Mesenchymal stem cell (in vitro differentiated cells and primary cell): ENCODE results near the gene CHMP6.
A peak's percentile ranks its signal among the peaks of the same experiment; 100 is the strongest.

Experiments used
- DNase-seq: peaks from one replicate; pipeline ENCODE4 v3.0.0-alpha.2; 2013
- H2AFZ ChIP-seq: one replicate; pipeline ENCODE4 v1.6.1; 2013; ENCODE audit warnings: low read depth, mild to moderate bottlenecking, control low read depth, inconsistent platforms, low read length, moderate library complexity
- H2AK5ac ChIP-seq: 2 replicates; pipeline ENCODE4 v1.6.1; 2013; ENCODE audit warnings: low read length, moderate library complexity, mild to moderate bottlenecking, inconsistent platforms; ENCODE audit not compliant: severe bottlenecking
- H2BK120ac ChIP-seq: one replicate; pipeline ENCODE4 v1.6.1; 2013; ENCODE audit warnings: low read depth, mild to moderate bottlenecking, inconsistent platforms, low read length, moderate library complexity
- H2BK12ac ChIP-seq, 2 experiments: one replicate each; pipeline ENCODE4 v1.6.1; 2013; ENCODE audit warnings: inconsistent platforms in 2 of 2, low read length in 2 of 2, mild to moderate bottlenecking in 2 of 2, moderate library complexity in 2 of 2, control low read depth in 1 of 2
- H2BK15ac ChIP-seq: one replicate; pipeline ENCODE4 v1.6.1; 2013; ENCODE audit warnings: mild to moderate bottlenecking, low read depth, inconsistent platforms; ENCODE audit not compliant: poor library complexity, severe bottlenecking
- H2BK5ac ChIP-seq: 2 replicates; pipeline ENCODE4 v1.6.1; 2013; ENCODE audit warnings: low read depth, mild to moderate bottlenecking, low read length, control low read depth, inconsistent platforms; ENCODE audit not compliant: poor library complexity, severe bottlenecking
- H3K14ac ChIP-seq, 2 experiments: one replicate each; pipeline ENCODE4 v1.6.1; 2013; ENCODE audit warnings: inconsistent platforms in 2 of 2, low read length in 2 of 2, control low read depth in 1 of 2, mild to moderate bottlenecking in 1 of 2, moderate library complexity in 1 of 2
- H3K18ac ChIP-seq, 2 experiments: one replicate each; pipeline ENCODE4 v1.6.1; 2013; ENCODE audit warnings: inconsistent platforms in 2 of 2, low read length in 2 of 2, control low read depth in 1 of 2, low read depth in 1 of 2, mild to moderate bottlenecking in 1 of 2
- H3K23ac ChIP-seq, 2 experiments: one replicate each; pipeline ENCODE4 v1.6.1; 2013; ENCODE audit warnings: inconsistent platforms in 2 of 2, low read length in 2 of 2, mild to moderate bottlenecking in 2 of 2, moderate library complexity in 2 of 2, control low read depth in 1 of 2
- H3K27ac ChIP-seq: 2 replicates; pipeline ENCODE4 v1.5.1; 2013; ENCODE audit warnings: mild to moderate bottlenecking, moderate library complexity, low read length, control low read depth, inconsistent platforms; ENCODE audit not compliant: poor library complexity, severe bottlenecking
- H3K27me3 ChIP-seq, 2 experiments: 2 replicates each; pipeline versions ENCODE4 v1.6.1 to v1.7.0; 2013; ENCODE audit warnings: low read length in 2 of 2, mild to moderate bottlenecking in 2 of 2, moderate library complexity in 2 of 2, control low read depth in 1 of 2, inconsistent platforms in 1 of 2; ENCODE audit not compliant: control insufficient read depth in 1 of 2, insufficient read depth in 1 of 2
- H3K36me3 ChIP-seq, 2 experiments: 2 replicates each; pipeline versions ENCODE4 v1.6.1 to v1.7.0; 2013; ENCODE audit warnings: low read length in 2 of 2, control low read depth in 1 of 2, inconsistent platforms in 1 of 2, low read depth in 1 of 2, mild to moderate bottlenecking in 1 of 2; ENCODE audit not compliant: insufficient read depth in 2 of 2, control insufficient read depth in 1 of 2
- H3K4ac ChIP-seq, 2 experiments: one replicate each; pipeline ENCODE4 v1.6.1; 2013; ENCODE audit warnings: inconsistent platforms in 2 of 2, low read length in 2 of 2, mild to moderate bottlenecking in 2 of 2, moderate library complexity in 2 of 2, control low read depth in 1 of 2, low read depth in 1 of 2
- H3K4me1 ChIP-seq: 2 replicates; pipeline ENCODE4 v1.6.1; 2013; ENCODE audit warnings: low read depth, low read length, control low read depth; ENCODE audit not compliant: control insufficient read depth, insufficient read depth
- H3K4me2 ChIP-seq: 2 replicates; pipeline ENCODE4 v1.6.1; 2013; ENCODE audit warnings: low read length, mild to moderate bottlenecking, inconsistent platforms; ENCODE audit not compliant: poor library complexity, severe bottlenecking
- H3K4me3 ChIP-seq, 2 experiments: 2 replicates each; pipeline versions ENCODE4 v1.5.1 to v1.7.0; 2013; ENCODE audit warnings: low read length in 2 of 2, mild to moderate bottlenecking in 2 of 2, control low read depth in 1 of 2, low read depth in 1 of 2; ENCODE audit not compliant: insufficient read depth in 1 of 2
- H3K79me1 ChIP-seq: replicated peaks from 2 replicates; pipeline ENCODE4 v1.6.1; 2013; ENCODE audit warnings: mild to moderate bottlenecking, control low read depth, low read length, inconsistent platforms; ENCODE audit not compliant: poor library complexity, severe bottlenecking
- H3K9ac ChIP-seq: 2 replicates; pipeline ENCODE4 v1.7.0; 2013; ENCODE audit warnings: mild to moderate bottlenecking, low read length, moderate library complexity
- H3K9me3 ChIP-seq: 2 replicates; pipeline ENCODE4 v1.7.0; 2013; ENCODE audit warnings: mild to moderate bottlenecking, low read length; ENCODE audit not compliant: control insufficient read depth
- H4K8ac ChIP-seq: one replicate; pipeline ENCODE4 v1.6.1; 2013; ENCODE audit warnings: inconsistent platforms, mild to moderate bottlenecking, low read length, moderate library complexity
- H4K91ac ChIP-seq: one replicate; pipeline ENCODE4 v1.6.1; 2013; ENCODE audit warnings: mild to moderate bottlenecking, low read length, inconsistent platforms
- WGBS: methylation state at CpG from one replicate; pipeline ENCODE4 v1.1.7; 2013; ENCODE audit warnings: mixed read lengths; 5-methylcytosine and 5-hydroxymethylcytosine counted together

The CHMP6 gene

DNA sequence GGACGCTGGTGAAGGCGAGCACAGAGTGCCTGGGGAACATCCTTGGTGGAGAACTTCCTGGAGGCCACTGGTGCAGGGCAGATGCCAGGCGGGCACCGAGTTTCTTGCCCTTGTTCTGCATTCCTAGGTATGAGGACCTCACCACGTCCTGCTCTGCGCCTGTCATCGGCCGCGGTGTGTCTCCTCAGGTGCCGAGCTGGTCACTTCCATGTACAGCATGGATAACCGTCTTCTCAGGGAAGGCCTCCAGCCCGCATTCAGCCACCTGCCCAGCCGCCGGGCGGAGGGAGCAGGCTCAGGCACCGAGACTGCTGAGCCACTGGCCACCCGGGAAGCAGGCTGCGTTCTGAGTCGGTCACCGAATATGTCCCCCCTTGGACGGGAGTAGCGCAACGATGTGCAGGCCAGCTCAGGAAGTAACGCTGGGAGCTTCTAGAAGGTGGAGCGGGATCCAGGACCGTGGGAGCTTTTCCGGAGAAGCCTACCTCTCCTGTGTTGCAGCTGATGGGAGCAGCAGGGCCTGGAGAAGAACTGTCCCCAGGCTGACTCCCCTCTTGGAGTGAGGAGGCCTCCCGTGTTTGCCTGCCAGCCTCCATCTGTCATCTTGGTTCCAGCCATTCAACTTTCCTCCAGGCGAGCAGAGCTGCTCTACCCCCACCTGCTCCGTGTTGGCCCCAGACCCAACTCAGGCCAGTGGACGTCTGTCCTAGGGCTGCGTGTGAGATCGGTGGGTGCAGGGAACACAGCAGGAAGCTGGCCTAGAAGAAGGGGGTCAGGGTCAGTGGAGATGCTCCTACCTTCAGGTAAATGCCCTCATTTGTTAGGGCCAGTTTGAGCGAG is 41.2 kb downstream of the CHMP6 start:
- no peak overlapping the region for H2AK5ac ChIP-seq
- no peak overlapping the region for H3K23ac ChIP-seq
- H2BK12ac ChIP-seq = no peak overlapping the region
- no peak overlapping the region for H3K27ac ChIP-seq
- no peak overlapping the region for H3K4me2 ChIP-seq
- no peak overlapping the region for H4K8ac ChIP-seq
- peaks cover 48% of the 10 kb centered on the region for H3K4me1 ChIP-seq
- H3K14ac ChIP-seq = no peak overlapping the region
- H3K4ac ChIP-seq = no peak overlapping the region
- H3K4me3 ChIP-seq = peak overlapping the region in 1 of 2 experiments; percentile 82
- WGBS = 89% methylated on average over 33 of the region's 34 CpGs
- no peak overlapping the region for H2BK120ac ChIP-seq
- H2AFZ ChIP-seq = no peak overlapping the region
- H2BK5ac ChIP-seq = no peak overlapping the region
- no peak overlapping the region for H3K18ac ChIP-seq
- no peak overlapping the region for H2BK15ac ChIP-seq
- H3K9me3 ChIP-seq = no peaks in the 10 kb centered on the region
- no peak overlapping the region for H4K91ac ChIP-seq
- peaks cover 3 to 13% of the 10 kb centered on the region in 2 experiments for H3K27me3 ChIP-seq
- H3K79me1 ChIP-seq = peaks cover 21% of the 10 kb centered on the region
- H3K36me3 ChIP-seq = peaks cover 5 to 36% of the 10 kb centered on the region in 2 experiments
- no peak overlapping the region for H3K9ac ChIP-seq
- no peak for DNase-seq

DNA sequence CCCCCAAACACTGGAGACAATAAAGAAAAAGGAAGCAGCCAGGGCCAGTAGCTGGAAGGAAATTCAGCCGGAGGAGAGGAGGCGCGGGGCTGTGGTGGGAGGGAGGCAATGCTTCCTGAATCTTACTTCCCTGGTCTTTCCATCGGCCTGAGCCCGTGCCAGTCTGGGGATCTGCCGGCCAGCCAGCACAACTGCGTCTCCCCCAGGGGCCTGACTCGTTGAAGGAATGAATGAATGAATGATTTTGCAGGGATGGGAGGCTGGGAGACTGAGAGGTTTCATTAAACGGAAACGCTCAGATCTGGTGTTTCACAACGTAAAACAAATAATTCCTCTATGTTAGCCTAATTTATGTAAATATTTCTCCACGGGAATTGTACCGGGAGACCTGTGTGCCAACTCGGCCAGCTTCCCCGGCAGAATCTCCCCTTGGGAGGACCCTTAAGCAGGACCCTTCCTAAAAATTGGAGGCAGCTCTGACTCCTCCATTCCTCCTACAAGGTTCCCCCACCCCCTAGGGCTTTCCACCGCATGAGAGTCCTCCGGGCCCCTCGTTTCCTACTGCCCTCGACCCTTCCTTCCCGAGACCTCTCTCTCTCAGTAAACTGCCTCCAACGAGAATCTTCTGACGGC is 42.0 kb downstream of the CHMP6 start:
- no peaks in the 10 kb centered on the region for H3K9me3 ChIP-seq
- DNase-seq = no peak
- H3K27ac ChIP-seq = no peak overlapping the region
- H2AK5ac ChIP-seq = no peak overlapping the region
- peak overlapping the region in 1 of 2 experiments; percentile 56 for H3K18ac ChIP-seq
- peak overlapping the region; percentile 71 to 82 for H3K4me3 ChIP-seq
- H2BK12ac ChIP-seq = no peak overlapping the region
- H2BK5ac ChIP-seq = no peak overlapping the region
- H4K91ac ChIP-seq = no peak overlapping the region
- peak overlapping the region; percentile 47 for H4K8ac ChIP-seq
- 41% methylated on average over 22 of the region's 22 CpGs for WGBS
- peak overlapping the region; percentile 72 for H3K4me2 ChIP-seq
- peaks cover 53% of the 10 kb centered on the region for H3K4me1 ChIP-seq
- peak overlapping the region in 1 of 2 experiments; percentile 50 for H3K4ac ChIP-seq
- no peak overlapping the region for H3K23ac ChIP-seq
- no peak overlapping the region for H2BK120ac ChIP-seq
- H3K27me3 ChIP-seq = peaks cover 0 to 5% of the 10 kb centered on the region in 2 experiments
- peak overlapping the region; percentile 79 for H3K9ac ChIP-seq
- no peak overlapping the region for H2AFZ ChIP-seq
- no peak overlapping the region for H2BK15ac ChIP-seq
- H3K79me1 ChIP-seq = peaks cover 21% of the 10 kb centered on the region
- H3K14ac ChIP-seq = peak overlapping the region in 1 of 2 experiments; percentile 50
- H3K36me3 ChIP-seq = peaks cover 5 to 44% of the 10 kb centered on the region in 2 experiments

DNA sequence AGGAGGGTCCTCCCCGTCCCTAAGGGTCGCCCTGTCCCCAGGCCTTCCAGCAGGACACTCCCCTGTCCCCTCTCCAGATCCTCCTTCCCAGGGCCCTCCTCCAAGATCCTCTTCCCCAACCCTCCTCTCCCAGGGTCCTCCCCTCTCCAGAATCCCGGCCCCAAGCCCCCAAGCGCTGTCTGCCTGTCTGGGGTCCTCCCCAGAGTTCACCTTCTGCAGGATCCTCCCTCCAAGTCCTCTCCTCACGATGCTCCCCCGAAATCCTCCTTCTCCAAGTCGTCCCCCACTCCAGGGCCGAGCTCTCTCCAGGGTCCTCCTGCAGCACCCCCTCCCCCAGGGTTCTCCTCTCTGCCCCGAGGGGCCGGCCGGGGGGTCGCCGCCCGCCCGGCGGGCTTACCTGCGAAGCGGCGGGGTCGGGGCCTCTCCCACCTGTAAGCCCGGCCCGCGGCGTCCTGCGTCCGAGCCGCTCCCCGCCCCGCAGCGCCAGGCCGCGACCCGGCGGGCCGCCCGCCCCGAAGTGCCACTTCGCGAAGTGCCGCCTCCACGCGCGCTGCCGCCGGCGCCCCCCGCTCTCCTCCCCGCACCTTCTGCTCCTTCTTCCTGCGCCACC is 42.6 kb downstream of the CHMP6 start:
- no peak overlapping the region for H2AK5ac ChIP-seq
- H2BK15ac ChIP-seq = no peak overlapping the region
- peaks cover 5 to 51% of the 10 kb centered on the region in 2 experiments for H3K36me3 ChIP-seq
- no peak overlapping the region for H2BK120ac ChIP-seq
- no peak overlapping the region for H4K91ac ChIP-seq
- peaks cover 58% of the 10 kb centered on the region for H3K4me1 ChIP-seq
- peak overlapping the region; percentile 80 for H2AFZ ChIP-seq
- peak overlapping the region; percentile 46 to 56 for H3K18ac ChIP-seq
- peak; percentile 27 for DNase-seq
- under 1% methylated on average over 22 of the region's 49 CpGs for WGBS
- peak overlapping the region in 1 of 2 experiments; percentile 50 for H3K14ac ChIP-seq
- H3K79me1 ChIP-seq = peaks cover 21% of the 10 kb centered on the region
- peak overlapping the region; percentile 47 for H4K8ac ChIP-seq
- H2BK5ac ChIP-seq = no peak overlapping the region
- H2BK12ac ChIP-seq = no peak overlapping the region
- peak overlapping the region; percentile 72 for H3K4me2 ChIP-seq
- H3K9ac ChIP-seq = peak overlapping the region; percentile 79
- no peak overlapping the region for H3K27ac ChIP-seq
- H3K4me3 ChIP-seq = peak overlapping the region; percentile 71 to 82
- H3K4ac ChIP-seq = peak overlapping the region in 1 of 2 experiments; percentile 50
- no peaks in the 10 kb centered on the region for H3K9me3 ChIP-seq
- H3K23ac ChIP-seq = no peak overlapping the region
- no peaks in the 10 kb centered on the region for H3K27me3 ChIP-seq
